HepG2 (cell line): ENCODE measurements around the gene GNB3. TPM values are rescaled to one million over a fixed set of nuclear protein-coding genes. Genes with fewer than 3 reads are reported as not detected.

ENCODE experiments used
- AFF4 ChIP-seq: sonication (generic); formaldehyde crosslinking; IDR thresholded peaks from 2 replicates; pipeline ENCODE4 v1.4.0; 2020; ENCODE audit warnings: missing genetic modification reagents
- CREBL2 ChIP-seq: sonication (generic); formaldehyde crosslinking; IDR thresholded peaks from 2 replicates; pipeline ENCODE4 v1.8.1; 2023; ENCODE audit warnings: missing genetic modification reagents, mild to moderate bottlenecking, borderline replicate concordance
- FOXP1 ChIP-seq, 2 experiments: fragments of 450-650 bp in 1 of 2; IDR thresholded peaks; 2 replicates each; pipeline ENCODE4 v1.6.1; 2017 to 2018; ENCODE audit warnings: antibody characterized with exemption in 1 of 2
- GABPA ChIP-seq, 2 experiments: IDR thresholded peaks; 2 replicates each; pipeline ENCODE4 v1.6.1; 2011 to 2016; ENCODE audit warnings: low read depth in 2 of 2, low read length in 1 of 2, missing biosample characterization in 1 of 2, missing genetic modification characterization in 1 of 2
- HNRNPK ChIP-seq: fragments of 200-400 bp; formaldehyde crosslinking; IDR thresholded peaks from 2 replicates; pipeline ENCODE4 v1.6.1; 2018; ENCODE audit warnings: low read length, low read depth, moderate library complexity, mild to moderate bottlenecking; ENCODE audit not compliant: poor library complexity, severe bottlenecking
- NFE2L2 ChIP-seq: fragments of 150-350 bp; IDR thresholded peaks from 2 replicates; pipeline ENCODE4 v1.6.1; 2014; ENCODE audit warnings: low read length
- NR2F1 ChIP-seq, 2 experiments: fragments of 450-650 bp in 1 of 2; formaldehyde crosslinking in 1 of 2; IDR thresholded peaks; 2 replicates each; pipeline versions ENCODE4 v1.5.0 to v1.6.1; 2016 to 2020; ENCODE audit warnings: mild to moderate bottlenecking in 1 of 2, missing compliant biosample characterization in 1 of 2, missing genetic modification reagents in 1 of 2, moderate library complexity in 1 of 2
- PAWR ChIP-seq: sonication (generic); formaldehyde crosslinking; IDR thresholded peaks from 2 replicates; pipeline ENCODE4 v1.4.0; 2020; ENCODE audit warnings: missing genetic modification reagents, mild to moderate bottlenecking, borderline replicate concordance
- SATB2 ChIP-seq: sonication (generic); formaldehyde crosslinking; IDR thresholded peaks from 2 replicates; pipeline ENCODE4 v1.5.0; 2020; ENCODE audit warnings: missing genetic modification reagents
- XRCC5 ChIP-seq: fragments of 200-400 bp; formaldehyde crosslinking; optimal IDR thresholded peaks from 2 replicates; pipeline ENCODE3; 2017; ENCODE audit warnings: mild to moderate bottlenecking, low read length
- ZBTB10 ChIP-seq: sonication (generic); formaldehyde crosslinking; IDR thresholded peaks from 2 replicates; pipeline ENCODE4 v1.4.0; 2020; ENCODE audit warnings: missing genetic modification reagents, borderline replicate concordance
- ZFP91 ChIP-seq: sonication (generic); formaldehyde crosslinking; IDR thresholded peaks from 2 replicates; pipeline ENCODE4 v1.9.0; 2022; ENCODE audit warnings: missing genetic modification reagents, mild to moderate bottlenecking, borderline replicate concordance
- ZIK1 ChIP-seq: sonication (generic); formaldehyde crosslinking; IDR thresholded peaks from 2 replicates; pipeline ENCODE4 v1.5.0; 2020; ENCODE audit warnings: mild to moderate bottlenecking, low read depth, missing genetic modification reagents, borderline replicate concordance
- ZKSCAN8 ChIP-seq: IDR thresholded peaks from 2 replicates; pipeline ENCODE4 v1.6.1; 2016; ENCODE audit warnings: borderline replicate concordance, missing genetic modification reagents, missing compliant biosample characterization
- ZNF225 ChIP-seq: sonication (generic); formaldehyde crosslinking; IDR thresholded peaks from 2 replicates; pipeline ENCODE4 v1.4.0; 2020; ENCODE audit warnings: mild to moderate bottlenecking, missing genetic modification reagents
- ZNF34 ChIP-seq: sonication (generic); formaldehyde crosslinking; IDR thresholded peaks from 2 replicates; pipeline ENCODE4 v1.4.0; 2020; ENCODE audit warnings: mild to moderate bottlenecking, missing genetic modification reagents, borderline replicate concordance
- ZNF501 ChIP-seq: sonication (generic); formaldehyde crosslinking; IDR thresholded peaks from 2 replicates; pipeline ENCODE4 v1.5.1; 2020; ENCODE audit warnings: mild to moderate bottlenecking, moderate library complexity, missing genetic modification reagents
- ZNF652 ChIP-seq: IDR thresholded peaks from 2 replicates; pipeline ENCODE4 v1.6.1; 2016; ENCODE audit warnings: low read depth, borderline replicate concordance
- ZUFSP ChIP-seq: sonication (generic); formaldehyde crosslinking; IDR thresholded peaks from 2 replicates; pipeline ENCODE4 v1.9.0; 2021; ENCODE audit warnings: missing genetic modification reagents, mild to moderate bottlenecking, borderline replicate concordance
- polyA plus RNA-seq, 8 experiments: library from polyadenylated mRNA; depleted of rRNA in 3 of 8; stranded (reverse) in 7 of 8; unstranded in 1 of 8; fragments of >200 nt; fragmentation: Illumina TruSeq in 4 of 8; extraction: Trizol in 4 of 8; gene quantifications; 2 replicates each; pipeline versions ENCODE4 v1.2.1 to v1.2.3, GENCODE V29; 2011 to 2016; ENCODE audit warnings: low read depth in 4 of 8, missing spikeins in 1 of 8, mixed read lengths in 1 of 8; ENCODE audit not compliant: insufficient read depth in 1 of 8
- total RNA-seq, 5 experiments: library from RNA; depleted of rRNA; stranded (reverse); fragments of >200 nt; fragmentation: Illumina TruSeq; extraction: Trizol; gene quantifications; 2 replicates each; pipeline ENCODE4 v1.2.3, GENCODE V29; 2016; ENCODE audit warnings: low read depth in 1 of 5

The GNB3 gene
- total and polyA plus RNA-seq, 2 of the 13 experiments (the other 11 are each of a cell fraction or from before 2014, with no cell fraction given), result 1.3 to 3.6 TPM

GRCh38 chr12:6850796-6851152, 10.0 kb downstream of the GNB3 start (continued):
- TF ChIP-seq CREBL2 (CRISPR knock-in tag) (0 out of 2 replicates have a peak, but pooled peaks have one; percentile 55), NFE2L2 (no peak), NR2F1 (CRISPR knock-in tag; IDR thresholded peaks at IDR 0.05) (no peak), ZIK1 (CRISPR knock-in tag) (no peak), ZNF652 (CRISPR knock-in tag) (no peak), AFF4 (CRISPR knock-in tag) (no peak), SATB2 (CRISPR knock-in tag) (no peak), XRCC5 (peak; percentile 3), ZBTB10 (CRISPR knock-in tag) (no peak), ZUFSP (CRISPR knock-in tag) (no peak), GABPA (IDR thresholded peaks at IDR 0.05; ENCODE audit: low read depth, low read length) (no peak), GABPA (CRISPR knock-in tag; IDR thresholded peaks at IDR 0.05; ENCODE audit: low read depth) (no peak), PAWR (CRISPR knock-in tag) (no peak), HNRNPK (no peak), ZFP91 (CRISPR knock-in tag) (0 out of 2 replicates have a peak, but pooled peaks have one; percentile 24), ZNF501 (CRISPR knock-in tag) (no peak), ZNF225 (CRISPR knock-in tag) (0 out of 2 replicates have a peak, but pooled peaks have one; percentile 11), ZNF34 (CRISPR knock-in tag) (no peak), ZKSCAN8 (CRISPR knock-in tag) (no peak), FOXP1 (IDR thresholded peaks at IDR 0.05) (no peak), FOXP1 (CRISPR knock-in tag; IDR thresholded peaks at IDR 0.05) (no peak)
